IMR-90 (cell line): ENCODE results near the gene GDF10.

Experiments used
- CEBPB ChIP-seq: IDR thresholded peaks from 2 replicates; pipeline ENCODE4 v1.6.1; 2012; ENCODE audit warnings: low read depth, low read length, improper control_type of control experiment
- CTCF ChIP-seq: conservative IDR thresholded peaks from 2 replicates; pipeline ENCODE4 v1.5.1; 2012; ENCODE audit warnings: mild to moderate bottlenecking, low read depth, low read length, improper control_type of control experiment
- MXI1 ChIP-seq: IDR thresholded peaks from 2 replicates; pipeline ENCODE4 v1.6.1; 2012; ENCODE audit warnings: low read depth, mild to moderate bottlenecking, low read length, moderate library complexity, borderline replicate concordance
- POLR2A ChIP-seq: IDR thresholded peaks from 2 replicates; pipeline ENCODE4 v1.6.1; 2012; ENCODE audit warnings: mild to moderate bottlenecking, low read depth, low read length
- USF2 ChIP-seq: fragments of 150-350 bp; IDR thresholded peaks from 2 replicates; pipeline ENCODE4 v1.6.1; 2017; ENCODE audit warnings: mild to moderate bottlenecking, antibody characterized with exemption, low read length, low read depth

GRCh38 chr10:47309408-47310089 is 9.6 kb downstream of the GDF10 start:
- TF ChIP-seq USF2 (no peak), CTCF (peak; percentile 47), POLR2A (no peak), CEBPB (no peak), MXI1 (no peak)
